SK-N-SH treated with all-trans-retinoic acid at 6 μM for 48 hours (cell line): Measurements from ENCODE around the gene RNF7.

Experiments
- ESRRG ChIP-seq: fragments of 250-450 bp; sonication (Bioruptor Pico); IDR thresholded peaks from 2 replicates; pipeline ENCODE4 v1.6.1; 2021; ENCODE audit warnings: mild to moderate bottlenecking
- OSR1 ChIP-seq: fragments of 250-450 bp; sonication (Bioruptor Pico); IDR thresholded peaks from 2 replicates; pipeline ENCODE4 v1.8.0; 2022; ENCODE audit warnings: moderate library complexity, mild to moderate bottlenecking, inconsistent platforms
- PATZ1 ChIP-seq: fragments of 250-450 bp; sonication (Bioruptor Pico); IDR thresholded peaks from 2 replicates; pipeline ENCODE4 v1.8.0; 2020; ENCODE audit warnings: mild to moderate bottlenecking, moderate library complexity, borderline replicate concordance
- PPARA ChIP-seq: fragments of 250-450 bp; sonication (Bioruptor Pico); IDR thresholded peaks from 2 replicates; pipeline ENCODE4 v1.5.0; 2020; ENCODE audit warnings: mild to moderate bottlenecking, borderline replicate concordance
- RARB ChIP-seq: fragments of 250-450 bp; sonication (Bioruptor Pico); IDR thresholded peaks from 2 replicates; pipeline ENCODE4 v1.8.0; 2021; ENCODE audit warnings: mild to moderate bottlenecking, moderate library complexity
- SNAI2 ChIP-seq: fragments of 250-450 bp; sonication (Bioruptor Pico); IDR thresholded peaks from 2 replicates; pipeline ENCODE4 v1.5.0; 2020; ENCODE audit warnings: mild to moderate bottlenecking, moderate library complexity
- ZC3H10 ChIP-seq: fragments of 250-450 bp; sonication (Bioruptor Pico); IDR thresholded peaks from 2 replicates; pipeline ENCODE4 v1.5.1; 2021; ENCODE audit warnings: mild to moderate bottlenecking, moderate library complexity
- ZFP30 ChIP-seq: fragments of 450-650 bp; formaldehyde crosslinking; IDR thresholded peaks from 2 replicates; pipeline ENCODE4 v1.5.0; 2022; ENCODE audit warnings: mild to moderate bottlenecking, moderate library complexity
- ZNF565 ChIP-seq: fragments of 450-650 bp; formaldehyde crosslinking; conservative IDR thresholded peaks from 2 replicates; pipeline ENCODE4 v1.5.0; 2020; ENCODE audit warnings: low read depth, mild to moderate bottlenecking, moderate library complexity
- ZNF70 ChIP-seq: fragments of 450-650 bp; formaldehyde crosslinking; IDR thresholded peaks from 2 replicates; pipeline ENCODE4 v1.5.0; 2020; ENCODE audit warnings: mild to moderate bottlenecking, moderate library complexity
- TF ChIP-seq, protein P1 (sequence below): fragments of 250-450 bp; sonication (Bioruptor Pico); IDR thresholded peaks from 2 replicates; pipeline ENCODE4 v1.8.0; 2021; ENCODE audit warnings: low read depth, mild to moderate bottlenecking, moderate library complexity, borderline replicate concordance

GRCh38 chr3:141735176-141735575, 2.9 kb upstream of the RNF7 start:
- TF ChIP-seq RARB (CRISPR knock-in tag) = no peak
- no peak for TF ChIP-seq ZFP30 (CRISPR knock-in tag)
- TF ChIP-seq PPARA = no peak
- TF ChIP-seq, protein P1, sequence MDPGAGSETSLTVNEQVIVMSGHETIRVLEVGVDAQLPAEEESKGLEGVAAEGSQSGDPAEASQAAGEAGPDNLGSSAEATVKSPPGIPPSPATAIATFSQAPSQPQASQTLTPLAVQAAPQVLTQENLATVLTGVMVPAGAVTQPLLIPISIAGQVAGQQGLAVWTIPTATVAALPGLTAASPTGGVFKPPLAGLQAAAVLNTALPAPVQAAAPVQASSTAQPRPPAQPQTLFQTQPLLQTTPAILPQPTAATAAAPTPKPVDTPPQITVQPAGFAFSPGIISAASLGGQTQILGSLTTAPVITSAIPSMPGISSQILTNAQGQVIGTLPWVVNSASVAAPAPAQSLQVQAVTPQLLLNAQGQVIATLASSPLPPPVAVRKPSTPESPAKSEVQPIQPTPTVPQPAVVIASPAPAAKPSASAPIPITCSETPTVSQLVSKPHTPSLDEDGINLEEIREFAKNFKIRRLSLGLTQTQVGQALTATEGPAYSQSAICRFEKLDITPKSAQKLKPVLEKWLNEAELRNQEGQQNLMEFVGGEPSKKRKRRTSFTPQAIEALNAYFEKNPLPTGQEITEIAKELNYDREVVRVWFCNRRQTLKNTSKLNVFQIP (CRISPR knock-in tag) = no peak
- no peak for TF ChIP-seq ZNF565 (CRISPR knock-in tag)
- no peak for TF ChIP-seq ZC3H10 (CRISPR knock-in tag)
- no peak for TF ChIP-seq ZNF70
- TF ChIP-seq ESRRG = no peak
- no peak for TF ChIP-seq SNAI2
- TF ChIP-seq PATZ1 (CRISPR knock-in tag) = no peak
- TF ChIP-seq OSR1 (CRISPR knock-in tag) = no peak
